Activated naive CD8-positive, alpha-beta T cell treated with anti-CD3 and anti-CD28 coated beads, Interleukin-2, amount 10 ng/mL, durations not matched to agents 7 days and 5 days (primary cell): ENCODE data around the gene DLX4. TPM values are rescaled to one million over a fixed set of nuclear protein-coding genes. Genes with fewer than 3 reads are reported as not detected.

ENCODE experiments used
- ATAC-seq: fragments of 150-1000 bp; cut with Tn5 transposase; one replicate; pipeline ENCODE4 v1.10.0; 2021; ENCODE audit warnings: low read depth, moderate library complexity
- POLR2A ChIA-PET: fragments of 350-600 bp; sonication (Branson Sonifier 250); formaldehyde crosslinking; loops from one replicate; lab custom pipeline; 2021; ENCODE audit warnings: antibody characterized with exemption; lab: Charles Lee
- DNase-seq: peaks from one replicate; pipeline ENCODE4 v3.0.0; 2021
- H3K27ac Mint-ChIP-seq: one replicate; pipeline ENCODE4 v1.8.0; 2022; ENCODE audit warnings: mild to moderate bottlenecking, mixed read lengths
- H3K27me3 Mint-ChIP-seq: one replicate; pipeline ENCODE4 v1.8.0; 2022; ENCODE audit warnings: mild to moderate bottlenecking, moderate library complexity, mixed read lengths
- H3K36me3 Mint-ChIP-seq: one replicate; pipeline ENCODE4 v1.8.0; 2021; ENCODE audit warnings: mild to moderate bottlenecking, mixed read lengths
- H3K4me1 Mint-ChIP-seq: one replicate; pipeline ENCODE4 v1.8.0; 2021; ENCODE audit warnings: mixed read lengths
- H3K4me3 Mint-ChIP-seq: one replicate; pipeline ENCODE4 v1.8.0; 2022; ENCODE audit warnings: mild to moderate bottlenecking, moderate library complexity, mixed read lengths
- H3K9me3 Mint-ChIP-seq: one replicate; pipeline ENCODE4 v1.8.0; 2021; ENCODE audit warnings: mixed read lengths
- total RNA-seq, 2 experiments: library from RNA; stranded (reverse); gene quantifications; one replicate each; pipeline ENCODE4 v1.2.3, GENCODE V29; 2021

DLX4 gene
- total RNA-seq, 2 experiments from 2014 or later: 0.60 to 0.69 TPM

DNA sequence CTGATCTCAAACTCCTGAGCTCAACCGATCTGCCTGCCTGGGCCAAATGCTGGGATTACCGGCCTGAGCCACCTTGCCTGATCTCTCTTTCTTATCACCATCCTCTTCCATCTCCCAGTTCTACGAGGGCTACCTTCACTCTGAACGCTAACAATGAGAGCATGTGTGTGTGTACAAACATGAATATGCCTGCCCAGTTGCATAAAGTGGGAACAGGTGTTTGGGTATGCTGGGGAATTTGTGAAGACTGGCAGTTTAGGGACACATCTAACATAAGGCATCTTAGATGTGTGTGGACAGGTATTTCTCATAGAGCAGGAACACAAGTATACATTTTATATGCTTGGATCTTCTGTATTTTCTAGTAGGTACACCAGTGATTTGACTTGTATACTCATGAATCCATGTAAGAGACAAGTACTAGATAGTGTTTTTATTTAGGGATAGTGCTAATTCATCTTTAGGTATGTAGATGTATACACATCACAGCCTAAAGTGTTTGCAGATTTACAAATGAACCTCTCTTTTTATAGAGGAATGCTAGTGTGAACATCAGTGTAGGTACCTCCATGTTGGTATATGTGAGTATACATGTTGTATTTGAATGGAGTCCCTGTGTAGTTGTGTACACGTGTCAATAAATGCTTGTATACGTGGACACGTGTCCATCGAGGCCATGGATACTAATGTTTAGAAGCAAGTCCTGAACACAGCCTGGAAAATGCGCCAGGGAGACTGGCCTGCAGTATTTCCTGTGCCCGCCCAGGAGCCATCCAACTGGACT, 1.2 kb upstream of the DLX4 start:
- H3K4me3 Mint-ChIP-seq: peak overlapping the region; percentile 48
- H3K9me3 Mint-ChIP-seq: no peaks in the 10 kb centered on the region
- DNase-seq (no peak), ATAC-seq (no peak)
- peaks cover 87% of the 10 kb centered on the region for H3K27me3 Mint-ChIP-seq
- H3K27ac Mint-ChIP-seq: no peak overlapping the region
- peaks cover 34% of the 10 kb centered on the region for H3K4me1 Mint-ChIP-seq
- no peaks in the 10 kb centered on the region for H3K36me3 Mint-ChIP-seq
- POLR2A ChIA-PET: no interaction called here

DNA sequence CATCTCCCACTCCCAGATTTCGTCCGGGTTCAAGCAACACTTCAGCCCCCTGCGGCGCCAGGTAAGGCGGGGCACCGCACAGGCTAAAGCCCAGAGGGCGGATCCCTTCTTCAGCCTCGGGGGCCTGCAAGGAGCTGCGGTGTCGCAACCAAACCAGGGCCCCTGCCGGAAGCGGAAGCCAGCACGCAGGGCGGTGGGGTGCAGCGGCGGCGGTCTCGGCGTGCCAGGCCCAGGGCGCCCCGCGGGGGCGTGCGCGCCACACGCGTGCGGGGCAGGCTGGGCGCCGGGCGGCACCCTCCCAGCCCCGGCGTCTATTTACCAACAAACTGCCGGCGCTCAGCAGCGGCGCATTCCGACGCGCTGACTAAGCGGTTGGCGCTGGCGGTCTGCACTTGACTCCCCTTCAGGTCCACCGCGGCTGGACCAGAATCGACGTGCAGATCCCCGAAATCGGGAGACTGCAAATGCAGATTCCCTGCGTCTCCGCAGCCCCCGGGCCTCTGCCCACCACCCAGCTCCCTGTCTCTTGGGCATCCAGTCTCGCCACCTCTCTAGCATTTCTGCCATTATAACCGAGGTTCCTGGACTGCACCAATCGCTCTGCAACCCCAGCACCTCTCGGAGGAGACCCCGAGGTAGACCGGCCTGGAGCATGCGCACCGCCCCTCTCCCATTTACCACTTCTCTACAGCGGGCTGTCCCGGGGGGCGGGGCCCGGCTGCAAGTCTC, 421 bp upstream of the DLX4 start:
- POLR2A ChIA-PET: no interaction called here
- Mint-ChIP-seq H3K27ac (peak overlapping the region; percentile 63), H3K36me3 (no peaks in the 10 kb centered on the region), H3K4me1 (peaks cover 31% of the 10 kb centered on the region), H3K9me3 (no peaks in the 10 kb centered on the region), H3K27me3 (peaks cover 88% of the 10 kb centered on the region), H3K4me3 (peak overlapping the region; percentile 85)
- peak; percentile 83 for ATAC-seq
- peak; percentile 83 for DNase-seq

DNA sequence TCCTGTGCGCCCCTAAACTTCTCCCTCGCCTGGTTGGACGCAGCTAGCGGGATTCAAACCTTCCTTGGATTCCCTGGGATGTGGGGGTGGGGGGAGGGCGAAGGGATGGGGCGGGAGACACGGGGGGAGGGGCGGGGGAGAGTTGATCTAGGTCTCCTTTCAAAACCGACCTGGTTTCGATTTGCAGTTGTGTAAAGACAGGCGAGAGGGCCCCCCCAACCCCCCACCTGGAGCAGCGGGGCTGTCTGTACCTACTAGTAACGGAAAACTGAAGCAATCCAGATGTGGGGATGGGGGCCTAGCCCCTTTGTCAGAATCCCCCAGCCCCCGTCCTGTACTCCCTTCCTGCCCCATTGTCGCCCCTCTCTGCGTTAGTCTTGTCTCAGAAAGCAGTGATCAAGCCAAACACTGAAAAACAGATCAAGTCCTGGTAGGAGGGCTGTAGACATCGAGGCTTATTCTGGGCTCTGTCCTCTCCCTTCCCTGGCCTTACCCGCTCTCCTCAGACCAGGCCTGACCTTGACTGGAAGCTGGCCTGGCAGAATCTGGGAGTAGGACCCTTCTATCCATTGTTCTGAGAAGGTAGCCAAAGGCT, 902 bp downstream of the DLX4 start:
- Mint-ChIP-seq H3K4me3 (peak overlapping the region; percentile 85), H3K4me1 (peaks cover 23% of the 10 kb centered on the region)
- POLR2A ChIA-PET: no interaction called here

DNA sequence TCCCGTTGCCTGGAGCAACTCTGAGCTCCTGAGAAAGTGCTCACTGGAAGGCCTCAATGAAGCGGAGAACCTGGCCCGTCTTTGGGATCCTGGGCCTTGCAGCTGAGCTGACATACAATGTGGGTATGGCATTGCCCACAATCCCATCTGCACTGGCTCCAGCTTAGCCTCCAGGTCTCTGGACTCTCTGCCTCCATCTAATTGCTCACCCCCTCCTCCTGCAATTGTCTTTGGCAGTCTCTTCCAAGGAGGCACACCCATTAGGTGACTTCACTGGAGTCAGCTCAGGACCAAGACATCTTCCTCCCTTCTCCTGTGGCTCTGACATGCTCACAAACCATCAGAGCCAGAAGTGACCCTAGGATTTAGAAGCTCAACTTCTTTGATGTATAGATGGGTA, 1.5 kb downstream of the DLX4 start:
- POLR2A ChIA-PET: no interaction called here
- Mint-ChIP-seq H3K4me3 (peak overlapping the region; percentile 62), H3K27me3 (peaks cover 87% of the 10 kb centered on the region), H3K36me3 (no peaks in the 10 kb centered on the region), H3K4me1 (peaks cover 20% of the 10 kb centered on the region), H3K9me3 (no peaks in the 10 kb centered on the region), H3K27ac (no peak overlapping the region)
- ATAC-seq: no peak
- DNase-seq: no peak

More for the DNA sequence above, 902 bp downstream of the DLX4 start:
- no peak for ATAC-seq
- Mint-ChIP-seq H3K36me3 (no peaks in the 10 kb centered on the region), H3K9me3 (no peaks in the 10 kb centered on the region), H3K27me3 (peaks cover 88% of the 10 kb centered on the region), H3K27ac (no peak overlapping the region)
- DNase-seq: no peak

DNA sequence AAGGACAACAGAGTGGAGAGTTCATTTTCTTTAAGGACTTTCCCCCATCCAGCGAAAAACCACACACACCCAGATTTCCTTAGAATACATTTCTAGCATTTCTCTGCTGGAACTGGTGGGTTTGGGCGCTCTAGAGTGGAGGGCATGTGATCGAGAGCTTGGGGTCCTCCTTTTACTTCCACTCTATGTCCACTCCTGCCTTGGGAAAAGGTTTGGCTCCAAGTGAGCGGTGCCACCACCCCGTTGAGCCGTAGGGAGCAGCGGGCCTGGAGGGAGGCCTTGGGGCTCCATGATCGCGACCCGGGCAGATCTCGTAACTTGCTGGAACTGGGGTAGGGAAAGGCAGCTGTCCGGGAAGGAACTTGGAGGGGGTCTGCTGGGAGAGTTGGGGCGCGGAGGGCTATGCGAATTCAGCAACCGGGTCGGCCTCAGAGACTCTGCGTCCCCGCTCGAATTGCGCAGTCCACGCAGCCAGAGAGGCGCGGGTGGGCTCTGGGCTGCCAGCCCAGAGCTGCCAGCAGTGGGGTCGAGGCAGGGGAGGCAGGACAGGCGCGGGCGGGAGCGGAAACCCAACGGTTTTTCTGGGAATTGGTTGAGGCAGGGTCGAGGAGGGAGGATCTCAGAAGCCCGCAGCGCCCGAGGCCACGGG, 2.3 kb downstream of the DLX4 start:
- Mint-ChIP-seq H3K36me3 (no peaks in the 10 kb centered on the region), H3K27ac (no peak overlapping the region), H3K4me1 (peaks cover 18% of the 10 kb centered on the region), H3K4me3 (no peak overlapping the region), H3K27me3 (peaks cover 84% of the 10 kb centered on the region), H3K9me3 (no peaks in the 10 kb centered on the region)
- no peak for ATAC-seq
- POLR2A ChIA-PET: no interaction called here
- DNase-seq: no peak

DNA sequence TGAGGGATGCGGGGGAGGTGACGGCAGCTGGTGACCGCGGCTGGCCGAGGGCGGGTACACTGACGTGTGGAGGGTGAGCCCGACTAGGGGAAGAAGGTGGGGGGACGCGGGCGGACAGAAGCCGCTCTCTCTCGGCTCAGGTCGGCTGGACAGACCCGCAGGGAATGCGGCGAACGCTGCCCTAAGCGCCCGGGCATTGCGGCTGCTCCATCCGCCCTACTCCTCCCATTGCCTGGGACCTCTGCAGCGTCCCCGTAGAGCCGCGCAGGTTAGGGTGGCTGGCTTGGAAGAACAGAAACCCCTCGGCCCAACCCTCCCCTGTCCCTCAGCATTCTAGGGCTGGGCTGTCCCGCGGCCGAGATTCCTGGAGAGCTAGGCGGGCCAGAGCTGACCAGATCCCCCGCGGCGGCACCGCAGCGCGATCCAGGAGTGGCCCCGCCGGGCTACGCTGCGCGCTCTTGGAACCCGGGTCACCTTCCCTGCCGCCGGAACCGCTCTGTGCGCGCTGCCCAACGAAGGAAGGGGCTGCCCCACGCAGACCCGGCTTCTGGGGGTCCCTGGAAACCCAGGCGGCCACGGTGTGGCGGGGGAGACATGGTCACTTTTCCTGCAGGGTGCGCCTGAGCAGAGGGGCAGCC, 3.0 kb downstream of the DLX4 start:
- Mint-ChIP-seq H3K27me3 (peaks cover 83% of the 10 kb centered on the region), H3K4me1 (peaks cover 18% of the 10 kb centered on the region), H3K4me3 (no peak overlapping the region), H3K9me3 (no peaks in the 10 kb centered on the region), H3K27ac (no peak overlapping the region), H3K36me3 (no peaks in the 10 kb centered on the region)
- POLR2A ChIA-PET: no interaction called here
- DNase-seq (no peak), ATAC-seq (no peak)

DNA sequence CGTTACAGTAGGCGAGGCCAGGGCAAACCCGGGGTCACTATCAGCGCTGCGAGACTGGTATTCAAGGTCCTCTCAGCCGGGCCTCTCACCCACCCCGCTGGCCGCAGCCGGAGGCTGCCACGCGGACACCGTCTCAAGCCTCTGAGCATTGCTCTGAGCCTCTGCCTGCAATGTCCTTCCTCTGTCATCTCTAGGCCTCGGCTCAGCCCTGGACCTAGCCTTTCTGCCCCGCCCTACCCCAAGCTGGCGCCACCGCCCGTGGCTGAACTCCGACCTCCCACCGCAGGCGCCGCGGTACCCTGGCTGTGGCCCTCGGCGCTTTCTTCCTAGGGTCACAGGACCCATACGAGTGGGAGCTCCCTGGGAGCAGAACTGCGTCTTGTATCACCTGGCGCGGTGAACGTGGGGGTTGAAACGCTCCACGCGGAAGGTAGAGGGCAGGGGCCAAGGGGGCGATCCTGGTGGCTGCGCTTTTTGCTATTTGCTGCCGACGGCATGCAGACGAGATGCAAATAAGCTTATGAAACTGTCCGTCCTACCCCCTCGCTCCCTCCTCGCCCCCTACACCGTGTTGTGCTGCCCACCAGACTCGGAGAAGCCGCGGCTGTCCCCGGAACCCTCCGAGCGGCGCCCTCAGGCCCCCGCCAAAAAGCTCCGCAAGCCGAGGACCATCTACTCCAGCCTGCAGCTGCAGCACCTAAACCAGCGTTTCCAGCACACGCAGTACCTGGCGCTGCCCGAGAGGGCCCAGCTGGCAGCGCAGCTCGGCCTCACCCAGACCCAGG, 3.7 kb downstream of the DLX4 start:
- Mint-ChIP-seq H3K27ac (no peak overlapping the region), H3K27me3 (peaks cover 77% of the 10 kb centered on the region), H3K4me3 (no peak overlapping the region), H3K4me1 (peaks cover 16% of the 10 kb centered on the region), H3K9me3 (no peaks in the 10 kb centered on the region), H3K36me3 (no peaks in the 10 kb centered on the region)
- DNase-seq (no peak), ATAC-seq (no peak)
- POLR2A ChIA-PET: no interaction called here

DNA sequence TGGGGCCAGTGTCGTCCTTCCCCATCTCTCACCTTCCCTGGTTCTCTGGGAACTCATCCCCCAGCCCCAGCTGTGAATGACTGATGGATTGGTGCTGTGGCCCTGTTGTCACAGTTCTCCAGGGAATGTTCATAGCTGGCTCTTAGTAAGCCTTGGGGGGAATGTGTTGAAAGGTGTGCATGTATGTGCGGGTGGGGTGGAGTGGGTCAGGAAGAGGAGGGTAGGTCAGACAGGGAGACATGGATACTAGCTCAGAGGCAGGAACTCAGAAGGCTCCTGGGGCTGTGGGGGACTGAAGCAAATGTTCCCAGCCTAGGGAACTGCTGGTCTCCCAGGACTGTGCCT, 4.3 kb downstream of the DLX4 start:
- Mint-ChIP-seq H3K36me3 (no peaks in the 10 kb centered on the region), H3K9me3 (no peaks in the 10 kb centered on the region), H3K4me1 (peaks cover 13% of the 10 kb centered on the region), H3K27me3 (peaks cover 71% of the 10 kb centered on the region), H3K4me3 (no peak overlapping the region), H3K27ac (no peak overlapping the region)
- DNase-seq: no peak
- ATAC-seq: no peak
- POLR2A ChIA-PET: no interaction called here

DNA sequence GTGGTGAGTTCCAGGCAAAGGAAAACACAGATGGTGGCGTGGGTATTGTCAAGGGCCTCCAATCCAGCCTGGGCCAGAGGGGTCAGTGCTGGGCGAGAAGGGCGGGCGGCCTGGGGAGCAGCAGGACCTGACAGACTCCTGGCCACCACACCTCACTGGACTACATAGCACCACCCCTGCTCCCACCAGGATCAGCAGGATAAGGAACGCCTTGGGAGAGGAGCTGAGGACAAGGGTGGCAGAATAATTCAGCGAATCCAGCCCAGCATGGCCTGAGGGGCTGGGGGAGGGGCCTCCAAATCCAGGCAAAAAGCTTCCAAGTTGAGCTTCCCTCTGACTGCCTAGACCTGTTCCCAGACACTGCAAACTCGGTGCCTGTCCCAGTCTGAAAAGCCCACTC, 6.5 kb downstream of the DLX4 start:
- ATAC-seq (no peak), DNase-seq (no peak)
- Mint-ChIP-seq H3K27me3 (peaks cover 69% of the 10 kb centered on the region), H3K4me1 (peaks cover 8% of the 10 kb centered on the region), H3K9me3 (no peaks in the 10 kb centered on the region), H3K27ac (no peak overlapping the region), H3K36me3 (no peaks in the 10 kb centered on the region), H3K4me3 (no peak overlapping the region)
- POLR2A ChIA-PET: no interaction called here

DNA sequence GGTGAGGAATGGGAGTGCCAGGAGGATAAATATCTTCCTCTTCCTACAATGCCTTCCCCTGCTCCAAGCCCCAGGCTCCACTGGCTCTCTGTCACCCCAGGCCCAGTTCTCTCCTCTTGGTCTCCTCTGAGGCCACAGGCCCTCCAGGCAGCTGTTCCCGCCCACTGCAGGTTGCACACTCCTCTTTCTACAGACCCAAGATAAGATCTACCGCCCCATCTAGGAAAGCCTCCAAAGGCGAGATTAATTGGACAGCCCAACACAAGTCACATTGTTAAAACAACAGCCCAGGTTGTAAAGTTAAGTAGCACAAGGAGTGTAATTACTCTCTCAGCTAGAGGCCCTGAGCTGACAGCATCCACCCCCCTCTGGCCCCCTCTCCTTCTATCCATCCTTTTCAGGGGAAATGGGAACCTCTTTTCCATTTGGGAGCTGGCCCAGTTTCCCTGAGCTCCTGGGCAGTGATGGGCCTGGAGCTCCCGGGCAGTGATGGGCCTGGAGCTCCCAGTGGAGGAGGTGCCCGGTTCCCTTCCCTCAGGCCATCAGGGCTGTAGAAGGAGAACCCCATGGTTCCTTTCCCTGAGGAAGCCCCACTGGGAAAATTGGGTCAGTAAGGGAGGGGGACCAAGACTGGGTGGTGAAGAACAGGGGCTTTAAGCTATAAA, 7.3 kb downstream of the DLX4 start:
- Mint-ChIP-seq H3K4me1 (peaks cover 5% of the 10 kb centered on the region), H3K27ac (no peak overlapping the region), H3K9me3 (no peaks in the 10 kb centered on the region), H3K4me3 (no peak overlapping the region), H3K27me3 (peaks cover 69% of the 10 kb centered on the region), H3K36me3 (no peaks in the 10 kb centered on the region)
- POLR2A ChIA-PET: no interaction called here
- no peak for DNase-seq
- ATAC-seq: no peak

DNA sequence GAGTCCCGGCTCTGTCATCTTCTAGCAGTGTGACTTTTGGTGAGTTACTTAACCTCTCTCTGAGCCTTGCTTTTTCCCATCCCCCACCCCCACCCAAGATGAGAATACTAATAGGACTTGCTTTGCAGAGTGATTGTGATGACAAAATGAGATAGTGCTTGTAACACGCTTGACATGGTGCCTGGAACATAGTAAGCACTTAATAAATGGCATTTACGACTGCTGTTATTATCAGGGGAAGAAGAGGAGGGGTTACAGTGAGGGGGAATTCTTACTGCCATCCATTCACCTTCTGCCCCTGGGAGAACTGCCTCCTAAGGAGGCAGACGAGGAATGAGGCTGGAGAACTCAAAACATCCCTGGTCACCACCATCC, 7.8 kb downstream of the DLX4 start:
- H3K4me3 Mint-ChIP-seq: no peak overlapping the region
- no peak overlapping the region for H3K27ac Mint-ChIP-seq
- H3K4me1 Mint-ChIP-seq: peaks cover under 1% of the 10 kb centered on the region
- POLR2A ChIA-PET: no interaction called here
- H3K9me3 Mint-ChIP-seq: no peaks in the 10 kb centered on the region
- no peaks in the 10 kb centered on the region for H3K36me3 Mint-ChIP-seq
- DNase-seq (no peak), ATAC-seq (no peak)
- peaks cover 67% of the 10 kb centered on the region for H3K27me3 Mint-ChIP-seq
